HepG2 (cell line): ENCODE measurements around the gene SETD3. TPM values are rescaled to one million over a fixed set of nuclear protein-coding genes. Genes with fewer than 3 reads are reported as not detected.

Source experiments
- ATAC-seq: fragments of 200-7000 bp; cut with Tn5 transposase; 3 replicates; pipeline ENCODE4 v1.9.1; 2020; ENCODE audit warnings: mild to moderate bottlenecking, moderate library complexity
- BruUV-seq: library from RNA; stranded (reverse); fragments of 400-500 nt; replicated peaks from 2 replicates; lab custom pipeline; 2021; lab: Mats Ljungman, UMichigan
- CTCF ChIA-PET: fragments of 300-600 bp; formaldehyde crosslinking; extraction: SDS; loops from one replicate; lab custom pipeline; 2021; ENCODE audit warnings: low total read pairs, inconsistent platforms, low intra/inter-chr PET ratio; lab: Yijun Ruan, JAX
- POLR2A ChIA-PET: fragments of 350-600 bp; sonication (Branson Sonifier 250); formaldehyde crosslinking; loops from one replicate; lab custom pipeline; 2020; ENCODE audit warnings: antibody characterized with exemption, inconsistent platforms; lab: Yijun Ruan, JAX
- DNase-seq: peaks from one replicate; pipeline ENCODE4 v3.0.0-alpha.2; 2015; ENCODE audit warnings: low spot score
- FAIRE-seq: peaks from 3 replicates; lab custom pipeline; 2011; peaks lifted over from hg19 to GRCh38; lab: Jason Lieb, UNC
- H2AFZ ChIP-seq: one replicate; pipeline ENCODE4 v1.6.1; 2011; ENCODE audit warnings: low read length, inconsistent platforms
- H3K27ac ChIP-seq: fragments of 300-600 bp; 3 replicates; pipeline ENCODE4 v1.8.0; 2011; ENCODE audit warnings: mixed run types, mild to moderate bottlenecking, mixed read lengths, low read length, inconsistent platforms; ENCODE audit not compliant: insufficient read depth; ENCODE audit errors: extremely low read length
- H3K27me3 ChIP-seq, 2 experiments: fragments of 200-600 bp in 1 of 2; 2 replicates in 1 of 2; 3 replicates in 1 of 2; pipeline versions ENCODE4 v1.6.0 to v1.8.0; 2011; ENCODE audit warnings: low read length in 2 of 2, mild to moderate bottlenecking in 2 of 2, moderate library complexity in 2 of 2, inconsistent platforms in 1 of 2; ENCODE audit not compliant: insufficient read depth in 2 of 2, control insufficient read depth in 1 of 2
- H3K36me3 ChIP-seq, 2 experiments: fragments of 200-600 bp in 1 of 2; replicated peaks in 1 of 2; 2 replicates in 1 of 2; 3 replicates in 1 of 2; pipeline versions ENCODE4 v1.5.1 to v1.8.0; 2011; ENCODE audit warnings: low read length in 2 of 2, inconsistent platforms in 1 of 2; ENCODE audit not compliant: insufficient read depth in 2 of 2, control insufficient read depth in 1 of 2
- H3K4me1 ChIP-seq: 2 replicates; pipeline ENCODE4 v1.5.1; 2012; ENCODE audit warnings: low read length, inconsistent platforms; ENCODE audit not compliant: insufficient read depth
- H3K4me2 ChIP-seq: 2 replicates; pipeline ENCODE4 v1.6.0; 2011; ENCODE audit warnings: low read depth, low read length, inconsistent platforms
- H3K4me3 ChIP-seq, 3 experiments: fragments of 200-600 bp in 1 of 3; sonication (generic), shearing (Covaris generic) in 1 of 3; replicated peaks in 1 of 3; 2 replicates each; pipeline ENCODE4 v1.5.1; 2011 to 2016; ENCODE audit warnings: low read length in 3 of 3, inconsistent platforms in 2 of 3, low read depth in 2 of 3, mild to moderate bottlenecking in 2 of 3, control low read depth in 1 of 3, mixed read lengths in 1 of 3; ENCODE audit not compliant: insufficient read depth in 1 of 3
- H3K79me2 ChIP-seq: one replicate; pipeline ENCODE4 v1.6.1; 2011; ENCODE audit warnings: low read length, inconsistent platforms; ENCODE audit not compliant: insufficient read depth
- H3K9ac ChIP-seq: 2 replicates; pipeline ENCODE4 v1.6.0; 2011; ENCODE audit warnings: mild to moderate bottlenecking, low read depth, low read length, inconsistent platforms; ENCODE audit not compliant: insufficient read depth
- H3K9me3 ChIP-seq: 2 replicates; pipeline ENCODE4 v1.5.1; 2012; ENCODE audit warnings: mild to moderate bottlenecking, low read length
- H4K20me1 ChIP-seq: 2 replicates; pipeline ENCODE4 v1.6.0; 2011; ENCODE audit warnings: inconsistent platforms, mild to moderate bottlenecking, low read length, moderate library complexity; ENCODE audit not compliant: insufficient read depth
- KLF16 ChIP-seq, 2 experiments: sonication (generic) in 1 of 2; formaldehyde crosslinking in 1 of 2; IDR thresholded peaks; 2 replicates each; pipeline versions ENCODE4 v1.6.1 to v1.8.0; 2016 to 2023; ENCODE audit warnings: missing genetic modification reagents in 2 of 2, missing compliant biosample characterization in 1 of 2
- KMT2B ChIP-seq: IDR thresholded peaks from 2 replicates; pipeline ENCODE4 v1.6.1; 2016; ENCODE audit warnings: missing genetic modification reagents, missing compliant biosample characterization
- PCBP1 ChIP-seq: fragments of 200-400 bp; formaldehyde crosslinking; IDR thresholded peaks from 2 replicates; pipeline ENCODE4 v1.6.1; 2017; ENCODE audit warnings: mild to moderate bottlenecking, low read depth, low read length, borderline replicate concordance
- SAP130 ChIP-seq: IDR thresholded peaks from 2 replicates; pipeline ENCODE4 v1.6.1; 2016; ENCODE audit warnings: low read depth
- ZNF776 ChIP-seq: sonication (generic); formaldehyde crosslinking; IDR thresholded peaks from 2 replicates; pipeline ENCODE4 v1.4.0; 2020; ENCODE audit warnings: mild to moderate bottlenecking, missing genetic modification reagents
- whole genome bisulfite sequencing: methylation state at CpG from one replicate; pipeline ENCODE4 v1.1.6; 2017; ENCODE audit warnings: low lambda C conversion rate; 5-methylcytosine and 5-hydroxymethylcytosine counted together
- in situ Hi-C: cut with HindIII; loops from 2 replicates; pipeline ENCODE4 v1.10.0; 2017; ENCODE audit warnings: low pct_unique_long_range_greater_than_20kb; ENCODE audit not compliant: extremely low pct_ligation_motif_present
- intact Hi-C: fragments of 100-400 bp; cut with micrococcal nuclease; formaldehyde crosslinking; loops from one replicate; pipeline ENCODE4 v1.10.0; 2022; ENCODE audit not compliant: unreplicated experiment
- polyA plus RNA-seq, 8 experiments: library from polyadenylated mRNA; depleted of rRNA in 3 of 8; stranded (reverse) in 7 of 8; unstranded in 1 of 8; fragments of >200 nt; fragmentation: Illumina TruSeq in 4 of 8; extraction: Trizol in 4 of 8; gene quantifications; 2 replicates each; pipeline versions ENCODE4 v1.2.1 to v1.2.3, GENCODE V29; 2011 to 2016; ENCODE audit warnings: low read depth in 4 of 8, missing spikeins in 1 of 8, mixed read lengths in 1 of 8; ENCODE audit not compliant: insufficient read depth in 1 of 8
- total RNA-seq, 5 experiments: library from RNA; depleted of rRNA; stranded (reverse); fragments of >200 nt; fragmentation: Illumina TruSeq; extraction: Trizol; gene quantifications; 2 replicates each; pipeline ENCODE4 v1.2.3, GENCODE V29; 2016; ENCODE audit warnings: low read depth in 1 of 5
- TF ChIP-seq, protein P1 (sequence below): sonication (generic); formaldehyde crosslinking; IDR thresholded peaks from 2 replicates; pipeline ENCODE4 v1.5.0; 2020; ENCODE audit warnings: missing genetic modification reagents
- TF ChIP-seq, protein P2 (sequence below): IDR thresholded peaks from 2 replicates; pipeline ENCODE4 v1.6.1; 2018; ENCODE audit warnings: missing genetic modification reagents
- TF ChIP-seq, protein P3 (sequence below): IDR thresholded peaks from 2 replicates; pipeline ENCODE4 v1.6.1; 2016; ENCODE audit warnings: missing compliant biosample characterization, missing genetic modification reagents, borderline replicate concordance

SETD3 gene
- total and polyA plus RNA-seq, 2 of the 13 experiments (the other 11 are each of a cell fraction or from before 2014, with no cell fraction given), result 30.3 to 67.1 TPM

DNA sequence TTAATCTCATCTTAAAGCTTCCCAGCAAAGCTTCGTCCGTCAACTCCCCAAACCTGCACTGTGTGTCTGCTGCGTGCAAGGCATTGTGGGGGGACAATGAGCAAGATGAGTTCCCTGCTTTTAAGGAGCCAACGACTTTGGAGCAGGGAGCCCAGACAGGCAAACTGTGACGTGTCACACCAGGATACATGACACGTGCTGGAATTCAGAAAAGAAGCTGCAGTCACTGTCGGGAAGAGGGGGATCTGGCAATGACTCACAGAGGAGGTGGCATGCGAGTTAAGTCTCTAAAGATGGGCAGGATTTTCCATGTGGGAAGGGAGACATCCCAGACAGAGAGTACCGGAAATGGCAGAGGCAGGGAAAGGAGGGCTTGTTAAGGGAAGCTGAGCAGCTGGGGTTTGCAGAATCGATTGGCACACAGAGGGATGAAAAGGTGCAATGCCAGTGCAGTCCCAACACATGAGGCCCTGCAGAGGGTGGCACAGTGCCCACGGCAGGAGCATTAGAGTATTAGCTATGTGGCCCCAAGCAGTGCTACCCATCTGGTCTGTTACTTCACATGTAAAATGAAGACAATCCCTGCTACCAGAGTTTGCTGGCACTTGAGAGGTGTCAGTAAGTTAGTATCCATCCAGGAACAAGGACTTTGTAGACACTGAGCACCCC lies 52.9 kb downstream of the SETD3 start:
- Histone ChIP-seq H2AFZ (no peak overlapping the region), H3K36me3 (peaks cover 6 to 14% of the 10 kb centered on the region in 2 experiments), H3K79me2 (no peaks in the 10 kb centered on the region), H3K4me2 (no peak overlapping the region), H3K9ac (no peak overlapping the region), H3K27me3 (no peaks in the 10 kb centered on the region), H4K20me1 (no peaks in the 10 kb centered on the region), H3K9me3 (0 out of 2 replicates have a peak, but pooled peaks cover 6% of the 10 kb centered on the region), H3K27ac (no peak overlapping the region), H3K4me1 (peaks cover 5% of the 10 kb centered on the region), H3K4me3 (no peak overlapping the region)
- in situ Hi-C loops (no loop called here), intact Hi-C loops (no loop called here)
- no TSS peak for BruUV-seq
- ChIA-PET POLR2A (no interaction called here), CTCF (no interaction called here)
- no peak for TF ChIP-seq KLF16 (CRISPR knock-in tag; IDR thresholded peaks at IDR 0.05)
- TF ChIP-seq KMT2B (CRISPR knock-in tag), result no peak
- no peak for TF ChIP-seq PCBP1
- TF ChIP-seq, protein P1, sequence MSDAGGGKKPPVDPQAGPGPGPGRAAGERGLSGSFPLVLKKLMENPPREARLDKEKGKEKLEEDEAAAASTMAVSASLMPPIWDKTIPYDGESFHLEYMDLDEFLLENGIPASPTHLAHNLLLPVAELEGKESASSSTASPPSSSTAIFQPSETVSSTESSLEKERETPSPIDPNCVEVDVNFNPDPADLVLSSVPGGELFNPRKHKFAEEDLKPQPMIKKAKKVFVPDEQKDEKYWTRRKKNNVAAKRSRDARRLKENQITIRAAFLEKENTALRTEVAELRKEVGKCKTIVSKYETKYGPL (CRISPR knock-in tag), result no peak
- TF ChIP-seq SAP130, result no peak
- TF ChIP-seq ZNF776 (CRISPR knock-in tag), result no peak
- TF ChIP-seq, protein P2, sequence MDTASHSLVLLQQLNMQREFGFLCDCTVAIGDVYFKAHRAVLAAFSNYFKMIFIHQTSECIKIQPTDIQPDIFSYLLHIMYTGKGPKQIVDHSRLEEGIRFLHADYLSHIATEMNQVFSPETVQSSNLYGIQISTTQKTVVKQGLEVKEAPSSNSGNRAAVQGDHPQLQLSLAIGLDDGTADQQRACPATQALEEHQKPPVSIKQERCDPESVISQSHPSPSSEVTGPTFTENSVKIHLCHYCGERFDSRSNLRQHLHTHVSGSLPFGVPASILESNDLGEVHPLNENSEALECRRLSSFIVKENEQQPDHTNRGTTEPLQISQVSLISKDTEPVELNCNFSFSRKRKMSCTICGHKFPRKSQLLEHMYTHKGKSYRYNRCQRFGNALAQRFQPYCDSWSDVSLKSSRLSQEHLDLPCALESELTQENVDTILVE (CRISPR knock-in tag), result no peak
- TF ChIP-seq, protein P3, sequence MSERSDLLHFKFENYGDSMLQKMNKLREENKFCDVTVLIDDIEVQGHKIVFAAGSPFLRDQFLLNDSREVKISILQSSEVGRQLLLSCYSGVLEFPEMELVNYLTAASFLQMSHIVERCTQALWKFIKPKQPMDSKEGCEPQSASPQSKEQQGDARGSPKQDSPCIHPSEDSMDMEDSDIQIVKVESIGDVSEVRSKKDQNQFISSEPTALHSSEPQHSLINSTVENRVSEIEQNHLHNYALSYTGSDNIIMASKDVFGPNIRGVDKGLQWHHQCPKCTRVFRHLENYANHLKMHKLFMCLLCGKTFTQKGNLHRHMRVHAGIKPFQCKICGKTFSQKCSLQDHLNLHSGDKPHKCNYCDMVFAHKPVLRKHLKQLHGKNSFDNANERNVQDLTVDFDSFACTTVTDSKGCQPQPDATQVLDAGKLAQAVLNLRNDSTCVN (CRISPR knock-in tag), result no peak
- FAIRE-seq (no peak), DNase-seq (no peak), ATAC-seq (no peak)
- 93% methylated on average over 11 of the region's 11 CpGs for WGBS
